PFSK-1 (cell line): ENCODE measurements around the gene LSAMP.

Experiments used
- FOXP2 ChIP-seq: optimal IDR thresholded peaks from 2 replicates; pipeline ENCODE3; 2011; ENCODE audit warnings: borderline replicate concordance, control low read depth, inconsistent platforms; ENCODE audit not compliant: insufficient read depth; ENCODE audit errors: extremely low read length, extremely low read depth
- POLR2AphosphoS5 ChIP-seq: IDR thresholded peaks from 2 replicates; pipeline ENCODE4 v1.6.1; 2012; ENCODE audit warnings: low read depth, mild to moderate bottlenecking, control low read depth, low read length, moderate library complexity
- SIN3A ChIP-seq: IDR thresholded peaks from 2 replicates; pipeline ENCODE4 v1.6.1; 2012; ENCODE audit warnings: mild to moderate bottlenecking, low read length, moderate library complexity, borderline replicate concordance; ENCODE audit not compliant: insufficient read depth
- TAF1 ChIP-seq: IDR thresholded peaks from 2 replicates; pipeline ENCODE4 v1.6.1; 2012; ENCODE audit warnings: low read length, control low read depth, borderline replicate concordance; ENCODE audit not compliant: insufficient read depth
- TF ChIP-seq, protein P1 (sequence below), 2 experiments: IDR thresholded peaks; 2 replicates each; pipeline versions ENCODE4 v1.6.1 to v1.8.0; 2011 to 2012; ENCODE audit warnings: low read depth in 2 of 2, low read length in 2 of 2, control low read depth in 1 of 2, inconsistent platforms in 1 of 2, mild to moderate bottlenecking in 1 of 2, moderate library complexity in 1 of 2; ENCODE audit not compliant: insufficient read depth in 1 of 2

DNA sequence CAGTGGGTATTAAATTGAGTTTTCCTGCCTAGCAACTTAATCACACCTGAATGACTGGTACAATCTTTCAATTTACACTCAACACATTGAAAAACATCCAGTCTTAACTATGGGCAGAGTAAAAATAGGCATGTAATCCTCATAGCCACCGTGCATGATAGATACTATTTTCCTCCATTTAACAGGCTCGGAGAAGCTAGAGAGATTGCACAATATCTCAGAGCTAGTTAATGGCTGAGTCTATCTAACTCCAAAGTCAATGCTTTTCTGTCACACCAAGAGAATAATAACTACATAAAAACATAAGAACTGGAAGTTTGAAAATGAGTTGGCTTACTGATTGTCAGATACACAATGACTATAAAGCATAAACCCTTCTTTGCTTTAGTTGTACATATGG is 36.8 kb downstream of the LSAMP start:
- TF ChIP-seq POLR2AphosphoS5 (no peak), SIN3A (no peak), FOXP2 (no peak), TAF1 (no peak)
- TF ChIP-seq, protein P1, sequence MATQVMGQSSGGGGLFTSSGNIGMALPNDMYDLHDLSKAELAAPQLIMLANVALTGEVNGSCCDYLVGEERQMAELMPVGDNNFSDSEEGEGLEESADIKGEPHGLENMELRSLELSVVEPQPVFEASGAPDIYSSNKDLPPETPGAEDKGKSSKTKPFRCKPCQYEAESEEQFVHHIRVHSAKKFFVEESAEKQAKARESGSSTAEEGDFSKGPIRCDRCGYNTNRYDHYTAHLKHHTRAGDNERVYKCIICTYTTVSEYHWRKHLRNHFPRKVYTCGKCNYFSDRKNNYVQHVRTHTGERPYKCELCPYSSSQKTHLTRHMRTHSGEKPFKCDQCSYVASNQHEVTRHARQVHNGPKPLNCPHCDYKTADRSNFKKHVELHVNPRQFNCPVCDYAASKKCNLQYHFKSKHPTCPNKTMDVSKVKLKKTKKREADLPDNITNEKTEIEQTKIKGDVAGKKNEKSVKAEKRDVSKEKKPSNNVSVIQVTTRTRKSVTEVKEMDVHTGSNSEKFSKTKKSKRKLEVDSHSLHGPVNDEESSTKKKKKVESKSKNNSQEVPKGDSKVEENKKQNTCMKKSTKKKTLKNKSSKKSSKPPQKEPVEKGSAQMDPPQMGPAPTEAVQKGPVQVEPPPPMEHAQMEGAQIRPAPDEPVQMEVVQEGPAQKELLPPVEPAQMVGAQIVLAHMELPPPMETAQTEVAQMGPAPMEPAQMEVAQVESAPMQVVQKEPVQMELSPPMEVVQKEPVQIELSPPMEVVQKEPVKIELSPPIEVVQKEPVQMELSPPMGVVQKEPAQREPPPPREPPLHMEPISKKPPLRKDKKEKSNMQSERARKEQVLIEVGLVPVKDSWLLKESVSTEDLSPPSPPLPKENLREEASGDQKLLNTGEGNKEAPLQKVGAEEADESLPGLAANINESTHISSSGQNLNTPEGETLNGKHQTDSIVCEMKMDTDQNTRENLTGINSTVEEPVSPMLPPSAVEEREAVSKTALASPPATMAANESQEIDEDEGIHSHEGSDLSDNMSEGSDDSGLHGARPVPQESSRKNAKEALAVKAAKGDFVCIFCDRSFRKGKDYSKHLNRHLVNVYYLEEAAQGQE (IDR thresholded peaks at IDR 0.05; ENCODE audit: insufficient read depth in 1 of 2, low read depth in 2 of 2, low read length in 2 of 2), result no peak
